Measurements from ENCODE around the gene LAMA4.

DNA sequence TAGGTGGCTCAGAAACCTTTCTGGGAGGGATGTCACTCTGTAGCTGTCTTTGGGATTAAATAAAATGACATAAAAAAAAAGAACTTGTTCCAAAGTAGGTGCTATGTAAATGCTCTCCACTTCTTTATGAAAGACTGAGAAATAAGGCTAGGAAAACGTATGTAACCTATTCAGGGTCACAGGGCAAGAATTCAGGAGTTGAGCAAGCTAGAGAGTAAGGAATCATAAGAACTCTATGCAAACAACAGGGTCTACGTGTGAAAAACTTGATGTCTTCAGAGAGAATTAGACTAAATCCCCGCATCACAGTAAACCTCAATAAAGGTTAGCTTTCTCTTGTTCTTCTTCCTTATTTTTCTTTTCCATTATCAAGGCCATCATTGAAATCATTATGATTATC is 59.2 kb downstream of the LAMA4 start:
- TF ChIP-seq POLR2A (IDR thresholded peaks at IDR 0.05; ENCODE audit: low read depth, low read length) (no peak), POLR2AphosphoS5 (IDR thresholded peaks at IDR 0.05; ENCODE audit: low read depth, low read length) (no peak), SPI1 (IDR thresholded peaks at IDR 0.05; ENCODE audit: low read depth, low read length) (no peak), TAF1 (IDR thresholded peaks at IDR 0.05; ENCODE audit: low read depth, low read length) (no peak)
